Stomach (tissue), 4 donors: ENCODE measurements around the gene C11orf58.

Source experiments
- POLR2A ChIP-seq, 4 donors: fragments of 450-650 bp; IDR thresholded peaks; one replicate each; pipeline ENCODE4 v1.6.1; 2016; ENCODE audit warnings: antibody characterized with exemption in 4 of 4, control low read depth in 2 of 4, mild to moderate bottlenecking in 1 of 4, moderate library complexity in 1 of 4
- TF ChIP-seq, protein P1 (sequence below), 7 experiments: fragments of 450-650 bp in 4 of 7; fragments of 200-600 bp in 3 of 7; sonication (generic) in 3 of 7; IDR thresholded peaks; one replicate each; pipeline ENCODE4 v1.5.1; 2016 to 2019; ENCODE audit warnings: antibody characterized with exemption in 7 of 7, control low read depth in 2 of 7, mild to moderate bottlenecking in 1 of 7

DNA sequence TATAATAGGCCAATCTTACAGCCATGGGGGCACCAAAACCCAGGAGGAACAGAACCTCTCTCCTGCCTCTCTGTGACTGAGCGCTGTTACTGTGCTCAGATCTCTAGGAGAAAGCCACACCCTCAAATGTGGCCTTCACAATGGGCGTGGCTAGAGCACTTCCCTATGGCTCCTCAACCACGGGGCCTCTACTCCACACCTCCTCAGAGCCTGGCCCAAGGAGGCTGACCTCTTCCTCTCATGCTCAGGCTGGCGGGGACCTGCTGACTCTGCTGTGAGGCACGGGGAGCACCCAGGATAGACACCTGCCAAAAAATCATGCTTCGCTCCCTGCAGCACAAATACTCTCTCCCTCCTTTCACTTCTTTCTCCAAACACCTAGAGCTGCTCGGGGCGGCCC is 41.0 kb downstream of the C11orf58 start:
- TF ChIP-seq, protein P1, sequence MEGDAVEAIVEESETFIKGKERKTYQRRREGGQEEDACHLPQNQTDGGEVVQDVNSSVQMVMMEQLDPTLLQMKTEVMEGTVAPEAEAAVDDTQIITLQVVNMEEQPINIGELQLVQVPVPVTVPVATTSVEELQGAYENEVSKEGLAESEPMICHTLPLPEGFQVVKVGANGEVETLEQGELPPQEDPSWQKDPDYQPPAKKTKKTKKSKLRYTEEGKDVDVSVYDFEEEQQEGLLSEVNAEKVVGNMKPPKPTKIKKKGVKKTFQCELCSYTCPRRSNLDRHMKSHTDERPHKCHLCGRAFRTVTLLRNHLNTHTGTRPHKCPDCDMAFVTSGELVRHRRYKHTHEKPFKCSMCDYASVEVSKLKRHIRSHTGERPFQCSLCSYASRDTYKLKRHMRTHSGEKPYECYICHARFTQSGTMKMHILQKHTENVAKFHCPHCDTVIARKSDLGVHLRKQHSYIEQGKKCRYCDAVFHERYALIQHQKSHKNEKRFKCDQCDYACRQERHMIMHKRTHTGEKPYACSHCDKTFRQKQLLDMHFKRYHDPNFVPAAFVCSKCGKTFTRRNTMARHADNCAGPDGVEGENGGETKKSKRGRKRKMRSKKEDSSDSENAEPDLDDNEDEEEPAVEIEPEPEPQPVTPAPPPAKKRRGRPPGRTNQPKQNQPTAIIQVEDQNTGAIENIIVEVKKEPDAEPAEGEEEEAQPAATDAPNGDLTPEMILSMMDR (IDR thresholded peaks at IDR 0.05): no peak
- no peak for TF ChIP-seq POLR2A (IDR thresholded peaks at IDR 0.05)
